HL-60 (cell line): Measurements from ENCODE around the gene RUNX3.

ENCODE experiments used
- CTCF ChIP-seq: IDR thresholded peaks from one replicate; pipeline ENCODE4 v1.5.1; 2011; ENCODE audit warnings: low read length, control low read depth, inconsistent platforms; ENCODE audit not compliant: insufficient read depth
- POLR2AphosphoS5 ChIP-seq: IDR thresholded peaks from 2 replicates; pipeline ENCODE4 v1.6.1; 2012; ENCODE audit warnings: low read depth

- TF ChIP-seq CTCF (no peak), POLR2AphosphoS5 (no peak)
Measured at GRCh38 chr1:24914226-24915069, 15.6 kb downstream of the RUNX3 start.
